ENCODE data around the gene AZGP1. TPM values are rescaled to one million over a fixed set of nuclear protein-coding genes. Genes with fewer than 3 reads are reported as not detected.
A peak's percentile ranks its signal among the peaks of the same experiment; 100 is the strongest.

Gene AZGP1
- total and polyA plus RNA-seq, 2 of the 13 experiments (the other 11 are each of a cell fraction or from before 2014, with no cell fraction given), result 93.8 to 229 TPM

GRCh38 chr7:99975782-99976521 lies at the start of gene AZGP1 (continued):
- TF ChIP-seq, protein P1, sequence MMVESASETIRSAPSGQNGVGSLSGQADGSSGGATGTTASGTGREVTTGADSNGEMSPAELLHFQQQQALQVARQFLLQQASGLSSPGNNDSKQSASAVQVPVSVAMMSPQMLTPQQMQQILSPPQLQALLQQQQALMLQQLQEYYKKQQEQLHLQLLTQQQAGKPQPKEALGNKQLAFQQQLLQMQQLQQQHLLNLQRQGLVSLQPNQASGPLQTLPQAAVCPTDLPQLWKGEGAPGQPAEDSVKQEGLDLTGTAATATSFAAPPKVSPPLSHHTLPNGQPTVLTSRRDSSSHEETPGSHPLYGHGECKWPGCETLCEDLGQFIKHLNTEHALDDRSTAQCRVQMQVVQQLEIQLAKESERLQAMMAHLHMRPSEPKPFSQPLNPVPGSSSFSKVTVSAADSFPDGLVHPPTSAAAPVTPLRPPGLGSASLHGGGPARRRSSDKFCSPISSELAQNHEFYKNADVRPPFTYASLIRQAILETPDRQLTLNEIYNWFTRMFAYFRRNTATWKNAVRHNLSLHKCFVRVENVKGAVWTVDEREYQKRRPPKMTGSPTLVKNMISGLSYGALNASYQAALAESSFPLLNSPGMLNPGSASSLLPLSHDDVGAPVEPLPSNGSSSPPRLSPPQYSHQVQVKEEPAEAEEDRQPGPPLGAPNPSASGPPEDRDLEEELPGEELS (CRISPR knock-in tag; IDR thresholded peaks at IDR 0.05), result peak; percentile 32; the same call in 1 of the 2 replicates
- TF ChIP-seq ZBTB38 (CRISPR knock-in tag; IDR thresholded peaks at IDR 0.05) (0 out of 2 replicates have a peak, but pooled peaks have one; percentile 31), NRL (CRISPR knock-in tag; IDR thresholded peaks at IDR 0.05; ENCODE audit: borderline replicate concordance) (no peak), ZNF740 (CRISPR knock-in tag; IDR thresholded peaks at IDR 0.05) (no peak), ZNF879 (CRISPR knock-in tag; IDR thresholded peaks at IDR 0.05) (no peak), ZNF383 (CRISPR knock-in tag; IDR thresholded peaks at IDR 0.05; ENCODE audit: borderline replicate concordance) (no peak), ARHGAP35 (CRISPR knock-in tag; IDR thresholded peaks at IDR 0.05; ENCODE audit: borderline replicate concordance) (no peak), CEBPZ (IDR thresholded peaks at IDR 0.05; ENCODE audit: low read length) (no peak), ZFP36 (IDR thresholded peaks at IDR 0.05; ENCODE audit: borderline replicate concordance, low read depth, low read length, partially characterized antibody) (no peak), NFIC (IDR thresholded peaks at IDR 0.05; ENCODE audit: low read length) (no peak), NBN (conservative IDR thresholded peaks at IDR 0.05) (no peak), CBX1 (IDR thresholded peaks at IDR 0.05; ENCODE audit: low read depth) (no peak), ZNF564 (CRISPR knock-in tag; IDR thresholded peaks at IDR 0.05) (no peak), ZNF839 (CRISPR knock-in tag; IDR thresholded peaks at IDR 0.05; ENCODE audit: borderline replicate concordance) (no peak), BRD4 (CRISPR knock-in tag; IDR thresholded peaks at IDR 0.05) (no peak), NFE2L2 (IDR thresholded peaks at IDR 0.05; ENCODE audit: low read length) (no peak), FLYWCH1 (CRISPR knock-in tag; IDR thresholded peaks at IDR 0.05) (no peak), RFX3 (CRISPR knock-in tag; IDR thresholded peaks at IDR 0.05) (no peak), ZNF724P (CRISPR knock-in tag; IDR thresholded peaks at IDR 0.05; ENCODE audit: borderline replicate concordance) (no peak), ZNF451 (CRISPR knock-in tag; IDR thresholded peaks at IDR 0.05) (peak; percentile 57; the same call in 1 of the 2 replicates), HES4 (CRISPR knock-in tag; IDR thresholded peaks at IDR 0.05; ENCODE audit: borderline replicate concordance) (no peak)
- TF ChIP-seq, protein P2, sequence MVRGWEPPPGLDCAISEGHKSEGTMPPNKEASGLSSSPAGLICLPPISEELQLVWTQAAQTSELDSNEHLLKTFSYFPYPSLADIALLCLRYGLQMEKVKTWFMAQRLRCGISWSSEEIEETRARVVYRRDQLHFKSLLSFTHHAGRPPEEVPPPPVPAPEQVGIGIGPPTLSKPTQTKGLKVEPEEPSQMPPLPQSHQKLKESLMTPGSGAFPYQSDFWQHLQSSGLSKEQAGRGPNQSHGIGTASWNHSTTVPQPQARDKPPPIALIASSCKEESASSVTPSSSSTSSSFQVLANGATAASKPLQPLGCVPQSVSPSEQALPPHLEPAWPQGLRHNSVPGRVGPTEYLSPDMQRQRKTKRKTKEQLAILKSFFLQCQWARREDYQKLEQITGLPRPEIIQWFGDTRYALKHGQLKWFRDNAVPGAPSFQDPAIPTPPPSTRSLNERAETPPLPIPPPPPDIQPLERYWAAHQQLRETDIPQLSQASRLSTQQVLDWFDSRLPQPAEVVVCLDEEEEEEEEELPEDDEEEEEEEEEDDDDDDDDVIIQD (CRISPR knock-in tag; IDR thresholded peaks at IDR 0.05; ENCODE audit: low read depth), result no peak; the same call in 1 of the 2 replicates
- TF ChIP-seq, protein P3, sequence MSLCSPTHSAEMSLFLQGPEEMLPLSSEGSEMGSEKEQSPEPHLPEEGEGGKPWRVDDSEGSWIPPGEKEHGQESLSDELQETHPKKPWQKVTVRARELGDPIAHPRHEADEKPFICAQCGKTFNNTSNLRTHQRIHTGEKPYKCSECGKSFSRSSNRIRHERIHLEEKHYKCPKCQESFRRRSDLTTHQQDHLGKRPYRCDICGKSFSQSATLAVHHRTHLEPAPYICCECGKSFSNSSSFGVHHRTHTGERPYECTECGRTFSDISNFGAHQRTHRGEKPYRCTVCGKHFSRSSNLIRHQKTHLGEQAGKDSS (CRISPR knock-in tag; IDR thresholded peaks at IDR 0.05; ENCODE audit: borderline replicate concordance, low read depth), result 0 out of 2 replicates have a peak, but pooled peaks have one; percentile 42

Measured in HepG2 (cell line).